ENCODE data around the gene LIMK1.

GRCh38 chr7:74115326-74115725 is 31.7 kb downstream of the LIMK1 start:
- no peak for TF ChIP-seq POLR2A (IDR thresholded peaks at IDR 0.05; ENCODE audit: low read depth, low read length)
- no peak for TF ChIP-seq POLR2AphosphoS5 (IDR thresholded peaks at IDR 0.05; ENCODE audit: low read depth, low read length)
